B cell (primary cell): Measurements from ENCODE around the gene CTNNA3.

ENCODE experiments used
- CTCF ChIP-seq: fragments of 200-600 bp; IDR thresholded peaks from one replicate; pipeline ENCODE4 v1.8.0; 2022; ENCODE audit warnings: antibody characterized with exemption, mild to moderate bottlenecking
- EZH2 ChIP-seq: IDR thresholded peaks from 2 replicates; pipeline ENCODE4 v1.6.1; 2012; ENCODE audit warnings: borderline replicate concordance, low read depth, mild to moderate bottlenecking, moderate library complexity, low read length; ENCODE audit not compliant: insufficient read depth, poor library complexity, severe bottlenecking

GRCh38 chr10:66695046-66695445 lies 1000.9 kb downstream of the CTNNA3 start:
- TF ChIP-seq EZH2 (no peak), CTCF (no peak)
